Measurements from ENCODE around the gene MYZAP. TPM values are rescaled to one million over a fixed set of nuclear protein-coding genes. Genes with fewer than 3 reads are reported as not detected.
"Not testable (repeated sequence)": the region's sequence is repeated elsewhere in the genome, so short reads cannot be mapped to it uniquely, and the experiment has no call there.

The MYZAP gene
- total RNA-seq, 1 donor: 0.43 TPM

GRCh38 chr15:57609805-57610529 lies 18.3 kb downstream of the MYZAP start:
- no peak for TF ChIP-seq CTCF (IDR thresholded peaks at IDR 0.05; ENCODE audit: insufficient read depth, low read depth, low read length)
- peak; percentile 75 for DNase-seq (ENCODE audit: low read depth)

GRCh38 chr15:57611123-57611522 lies 19.4 kb downstream of the MYZAP start:
- no peak for TF ChIP-seq CTCF (IDR thresholded peaks at IDR 0.05; ENCODE audit: insufficient read depth, low read depth, low read length)
- H3K4me3 ChIP-seq (ENCODE audit: low read depth, low read length): no peak overlapping the region
- no peak for DNase-seq (ENCODE audit: low read depth)

More at GRCh38 chr15:57609805-57610529, 18.3 kb downstream of the MYZAP start:
- no peak overlapping the region for H3K4me3 ChIP-seq (ENCODE audit: low read depth, low read length)

- no peak overlapping the region for H3K4me3 ChIP-seq (ENCODE audit: low read depth, low read length)
- peak; percentile 32 for DNase-seq (ENCODE audit: low read depth)
- TF ChIP-seq CTCF (IDR thresholded peaks at IDR 0.05; ENCODE audit: insufficient read depth, low read depth, low read length): peak; percentile 46
Observed at GRCh38 chr15:57611938-57612337, 20.2 kb downstream of the MYZAP start.

GRCh38 chr15:57614241-57614640 lies 22.5 kb downstream of the MYZAP start:
- TF ChIP-seq CTCF (IDR thresholded peaks at IDR 0.05; ENCODE audit: insufficient read depth, low read depth, low read length): no peak
- no peak for DNase-seq (ENCODE audit: low read depth)
- H3K4me3 ChIP-seq (ENCODE audit: low read depth, low read length): no peak overlapping the region

GRCh38 chr15:57615951-57616496 lies 24.3 kb downstream of the MYZAP start:
- DNase-seq (ENCODE audit: low read depth); H3K4me3 ChIP-seq (ENCODE audit: low read depth, low read length): not testable (repeated sequence)

GRCh38 chr15:57618325-57618724 lies 26.6 kb downstream of the MYZAP start:
- no peak for DNase-seq (ENCODE audit: low read depth)
- no peak overlapping the region for H3K4me3 ChIP-seq (ENCODE audit: low read depth, low read length)
- TF ChIP-seq CTCF (IDR thresholded peaks at IDR 0.05; ENCODE audit: insufficient read depth, low read depth, low read length): no peak

- H3K4me3 ChIP-seq (ENCODE audit: low read depth, low read length): no peak overlapping the region
- TF ChIP-seq CTCF (IDR thresholded peaks at IDR 0.05; ENCODE audit: insufficient read depth, low read depth, low read length): peak; percentile 6
Observed at GRCh38 chr15:57619746-57620145, 28.0 kb downstream of the MYZAP start.

More at GRCh38 chr15:57619746-57620145, 28.0 kb downstream of the MYZAP start:
- DNase-seq (ENCODE audit: low read depth): no peak

All from fibroblast of villous mesenchyme (primary cell).